Ovary (tissue), 9 donors: ENCODE results near the gene RXFP2. TPM values are rescaled to one million over a fixed set of nuclear protein-coding genes. Genes with fewer than 3 reads are reported as not detected.

ENCODE experiments used
- DNase-seq, 5 donors: peaks; one replicate each; pipeline ENCODE4 v3.0.0-alpha.2; 2019 to 2020
- H3K27ac ChIP-seq, 2 donors: fragments of 200-600 bp; one replicate each; pipeline versions ENCODE4 v1.5.1 to v1.8.0; 2019 to 2022
- H3K27me3 ChIP-seq: fragments of 200-600 bp; one replicate; pipeline ENCODE4 v1.8.0; 2022
- H3K36me3 ChIP-seq: fragments of 200-600 bp; sonication (generic); one replicate; pipeline ENCODE4 v1.5.1; 2019
- H3K4me1 ChIP-seq: one replicate; pipeline ENCODE4 v1.8.1; 2013; ENCODE audit warnings: mild to moderate bottlenecking, moderate library complexity; ENCODE audit not compliant: insufficient read depth
- H3K4me3 ChIP-seq: fragments of 200-600 bp; sonication (generic); one replicate; pipeline ENCODE4 v1.5.1; 2017
- H3K9me3 ChIP-seq, 2 donors: fragments of 200-600 bp in 1 of 2; sonication (generic) in 1 of 2; one replicate each; pipeline versions ENCODE4 v1.5.1 to v1.8.1; 2013 to 2019; ENCODE audit warnings: mild to moderate bottlenecking in 1 of 2, moderate library complexity in 1 of 2
- CTCF ChIP-seq, 3 donors: fragments of 450-650 bp in 2 of 3; fragments of 200-600 bp in 1 of 3; IDR thresholded peaks; one replicate each; pipeline versions ENCODE4 v1.5.1 to v1.8.0; 2016 to 2022; ENCODE audit warnings: antibody characterized with exemption in 3 of 3, mild to moderate bottlenecking in 1 of 3
- EP300 ChIP-seq: sonication (generic); formaldehyde crosslinking; IDR thresholded peaks from one replicate; pipeline ENCODE4 v1.6.1; 2017; ENCODE audit warnings: antibody characterized with exemption
- POLR2A ChIP-seq: fragments of 450-650 bp; IDR thresholded peaks from one replicate; pipeline ENCODE4 v1.6.1; 2017; ENCODE audit warnings: antibody characterized with exemption, mild to moderate bottlenecking, moderate library complexity
- WGBS, 3 donors: extraction: QIAGEN DNeasy Blood & Tissue Kit in 1 of 3; methylation state at CpG; one replicate each; pipeline versions ENCODE4 v1.1.5 to v1.1.7; 2013 to 2017; 5-methylcytosine and 5-hydroxymethylcytosine counted together
- intact Hi-C, 4 donors: fragments of 100-400 bp; cut with DNase I; formaldehyde crosslinking; loops; one replicate each; pipeline versions ENCODE4 v1.11.0 to v1.15.1; 2022 to 2023
- polyA plus RNA-seq, 2 donors: library from polyadenylated mRNA; stranded (reverse); fragments of 200-250 nt in 1 of 2; fragments of 350-450 nt in 1 of 2; fragmentation: Illumina TruSeq in 1 of 2; extraction: RNeasy Lipid Tissue Mini Kit (QIAGEN cat#74804) in 1 of 2; gene quantifications; one replicate each; pipeline ENCODE4 v1.2.3, GENCODE V29; 2013 to 2014
- total RNA-seq, 7 donors: library from RNA; depleted of rRNA in 2 of 7; stranded (reverse); fragments of >200 nt in 2 of 7; fragmentation: NEBNext Ultra II Directional in 3 of 7; extraction: Animal tissue kit (Norgen Biotek cat#: 25700) in 3 of 7; gene quantifications; one replicate each; pipeline versions ENCODE4 v1.1.0 to v1.2.4, GENCODE V29; 2016 to 2023
- donor health status: DM: no; HTN: no; CAD: no; lungs with moderate emphysema.
- donor health status: DM: no; HTN: no; CAD: no.
- donor health status: Bipolar disorder and iron deficiency.
- donor health status: DM: yes; HTN: yes; CAD: no.
- donor health status: DM: no; HTN: no; CAD: no.
- donor health status: DM: yes; HTN: yes; CAD: no.

The RXFP2 gene
- total and polyA plus RNA-seq, 9 donors = 0.34 to 1.6 (median 0.63) TPM; not detected in 6

GRCh38 chr13:31765138-31765785 lies 25.9 kb downstream of the RXFP2 start:
- no peak overlapping the region for H3K27ac ChIP-seq
- H3K27me3 ChIP-seq = no peaks in the 10 kb centered on the region
- intact Hi-C loops = no loop called here
- H3K4me1 ChIP-seq = no peaks in the 10 kb centered on the region
- no peak for DNase-seq
- H3K36me3 ChIP-seq = no peaks in the 10 kb centered on the region
- H3K9me3 ChIP-seq = no peaks in the 10 kb centered on the region
- no peak overlapping the region for H3K4me3 ChIP-seq
- 31 to 36% (median 33%) methylated on average over 2 of the region's 2 CpGs for WGBS, 3 donors
- TF ChIP-seq CTCF (IDR thresholded peaks at IDR 0.05) = no peak
- TF ChIP-seq POLR2A = no peak
- no peak for TF ChIP-seq EP300

- 58 to 63% (median 60%) methylated on average over 4 of the region's 4 CpGs for WGBS, 3 donors
- TF ChIP-seq EP300 (no peak), CTCF (IDR thresholded peaks at IDR 0.05) (no peak), POLR2A (no peak)
- no peak overlapping the region for H3K27ac ChIP-seq
- H3K36me3 ChIP-seq = no peaks in the 10 kb centered on the region
- no peak overlapping the region for H3K4me3 ChIP-seq
- no peak for DNase-seq
- no peaks in the 10 kb centered on the region for H3K4me1 ChIP-seq
- H3K27me3 ChIP-seq = no peaks in the 10 kb centered on the region
- no peaks in the 10 kb centered on the region for H3K9me3 ChIP-seq
- intact Hi-C loops = no loop called here
Measured at GRCh38 chr13:31767175-31767900, 28.0 kb downstream of the RXFP2 start.

GRCh38 chr13:31768351-31768750 lies 29.0 kb downstream of the RXFP2 start:
- intact Hi-C loops = no loop called here
- WGBS, 3 donors = 10 to 25% (median 19%) methylated on average over 1 of the region's 1 CpG
- Histone ChIP-seq H3K36me3 (no peaks in the 10 kb centered on the region), H3K4me1 (no peaks in the 10 kb centered on the region), H3K9me3 (no peaks in the 10 kb centered on the region), H3K27me3 (no peaks in the 10 kb centered on the region), H3K27ac (no peak overlapping the region), H3K4me3 (no peak overlapping the region)
- DNase-seq = no peak
- TF ChIP-seq POLR2A = no peak
- TF ChIP-seq EP300 = no peak
- no peak for TF ChIP-seq CTCF (IDR thresholded peaks at IDR 0.05)

GRCh38 chr13:31769575-31769974 lies 30.2 kb downstream of the RXFP2 start:
- intact Hi-C loops = no loop called here
- DNase-seq = no peak
- no peaks in the 10 kb centered on the region for H3K4me1 ChIP-seq
- no peak for TF ChIP-seq EP300
- TF ChIP-seq CTCF (IDR thresholded peaks at IDR 0.05) = no peak
- no peak for TF ChIP-seq POLR2A
- no peaks in the 10 kb centered on the region for H3K9me3 ChIP-seq
- H3K4me3 ChIP-seq = no peak overlapping the region
- H3K27ac ChIP-seq = no peak overlapping the region
- no peaks in the 10 kb centered on the region for H3K36me3 ChIP-seq
- 91 to 94% (median 92%) methylated on average over 4 of the region's 4 CpGs for WGBS, 3 donors
- H3K27me3 ChIP-seq = no peaks in the 10 kb centered on the region
